Suprapubic skin (tissue), 4 donors: ENCODE data around the gene RPS3A. TPM values are rescaled to one million over a fixed set of nuclear protein-coding genes. Genes with fewer than 3 reads are reported as not detected.

ENCODE experiments used
- DNase-seq, 2 donors: peaks; one replicate each; pipeline ENCODE4 v3.0.0-alpha.2; 2019; ENCODE audit warnings: low spot score in 2 of 2
- H3K27ac ChIP-seq: fragments of 200-600 bp; sonication (generic); one replicate; pipeline ENCODE4 v1.5.1; 2019
- H3K27me3 ChIP-seq: fragments of 200-600 bp; sonication (generic); one replicate; pipeline ENCODE4 v1.5.1; 2019
- H3K36me3 ChIP-seq: fragments of 200-600 bp; sonication (generic); one replicate; pipeline ENCODE4 v1.5.1; 2019
- H3K4me1 ChIP-seq: fragments of 200-600 bp; sonication (generic); one replicate; pipeline ENCODE4 v1.5.1; 2019
- H3K4me3 ChIP-seq: fragments of 200-600 bp; sonication (generic); one replicate; pipeline ENCODE4 v1.5.1; 2019; ENCODE audit warnings: mild to moderate bottlenecking
- H3K9me3 ChIP-seq: fragments of 200-600 bp; sonication (generic); one replicate; pipeline ENCODE4 v1.5.1; 2019
- CTCF ChIP-seq, 2 donors: fragments of 200-600 bp in 1 of 2; fragments of 450-650 bp in 1 of 2; sonication (generic) in 1 of 2; IDR thresholded peaks; one replicate each; pipeline ENCODE4 v1.5.1; 2016 to 2019; ENCODE audit warnings: antibody characterized with exemption in 2 of 2, mild to moderate bottlenecking in 1 of 2, moderate library complexity in 1 of 2
- EP300 ChIP-seq: sonication (generic); formaldehyde crosslinking; IDR thresholded peaks from one replicate; pipeline ENCODE4 v1.6.1; 2017; ENCODE audit warnings: antibody characterized with exemption
- POLR2A ChIP-seq, 2 donors: fragments of 450-650 bp; IDR thresholded peaks; one replicate each; pipeline ENCODE4 v1.6.1; 2017; ENCODE audit warnings: antibody characterized with exemption in 2 of 2, mild to moderate bottlenecking in 2 of 2, moderate library complexity in 2 of 2
- POLR2AphosphoS5 ChIP-seq, 3 donors: sonication (generic); formaldehyde crosslinking; IDR thresholded peaks; one replicate each; pipeline ENCODE4 v1.6.1; 2017; ENCODE audit warnings: antibody characterized with exemption in 3 of 3
- WGBS: methylation state at CpG from one replicate; pipeline ENCODE4 v1.1.5; 2018; 5-methylcytosine and 5-hydroxymethylcytosine counted together
- total RNA-seq, 4 donors: library from RNA; depleted of rRNA; stranded (reverse); fragments of >200 nt; gene quantifications; one replicate each; pipeline ENCODE4 v1.1.0, GENCODE V29; 2016

Gene RPS3A
- total RNA-seq, 4 donors from 2014 or later = 1,929 to 3,582 (median 3,090) TPM

- Histone ChIP-seq H3K36me3 (no peaks in the 10 kb centered on the region), H3K9me3 (no peaks in the 10 kb centered on the region), H3K27ac (no peak overlapping the region), H3K27me3 (no peaks in the 10 kb centered on the region), H3K4me1 (peaks cover 6% of the 10 kb centered on the region), H3K4me3 (no peak overlapping the region)
- TF ChIP-seq EP300 (no peak), POLR2AphosphoS5 (IDR thresholded peaks at IDR 0.05) (no peak), POLR2A (IDR thresholded peaks at IDR 0.05) (no peak), CTCF (IDR thresholded peaks at IDR 0.05) (no peak)
- no peak for DNase-seq
- WGBS = 93% methylated on average over 2 of the region's 2 CpGs
Measured at GRCh38 chr4:151094290-151094751, 5.1 kb upstream of the RPS3A start.

DNA sequence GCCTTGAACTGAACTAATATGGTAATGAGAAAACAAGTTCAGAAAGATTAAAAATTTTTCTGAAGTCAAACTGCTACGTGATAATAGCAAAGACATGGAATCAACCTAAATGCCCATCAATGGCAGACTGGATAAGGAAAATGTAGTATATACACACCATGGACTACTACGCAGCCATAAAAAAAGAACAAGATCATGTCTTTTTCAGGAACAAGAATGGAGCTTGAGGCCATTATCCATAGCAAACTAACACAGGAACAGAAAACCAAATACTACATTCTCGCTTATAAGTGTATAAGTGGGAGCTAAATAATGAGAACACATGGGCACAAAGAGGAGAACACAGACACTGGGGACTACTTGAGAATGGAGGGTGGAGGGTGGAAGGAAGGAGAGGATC, 4.3 kb upstream of the RPS3A start:
- no peaks in the 10 kb centered on the region for H3K9me3 ChIP-seq
- no peaks in the 10 kb centered on the region for H3K27me3 ChIP-seq
- no peak overlapping the region for H3K27ac ChIP-seq
- DNase-seq = no peak
- 95% methylated on average over 3 of the region's 3 CpGs for WGBS
- H3K4me3 ChIP-seq = no peak overlapping the region
- H3K36me3 ChIP-seq = no peaks in the 10 kb centered on the region
- TF ChIP-seq POLR2A (IDR thresholded peaks at IDR 0.05) (no peak), POLR2AphosphoS5 (IDR thresholded peaks at IDR 0.05) (no peak), EP300 (no peak), CTCF (IDR thresholded peaks at IDR 0.05) (no peak)
- H3K4me1 ChIP-seq = peaks cover 6% of the 10 kb centered on the region

DNA sequence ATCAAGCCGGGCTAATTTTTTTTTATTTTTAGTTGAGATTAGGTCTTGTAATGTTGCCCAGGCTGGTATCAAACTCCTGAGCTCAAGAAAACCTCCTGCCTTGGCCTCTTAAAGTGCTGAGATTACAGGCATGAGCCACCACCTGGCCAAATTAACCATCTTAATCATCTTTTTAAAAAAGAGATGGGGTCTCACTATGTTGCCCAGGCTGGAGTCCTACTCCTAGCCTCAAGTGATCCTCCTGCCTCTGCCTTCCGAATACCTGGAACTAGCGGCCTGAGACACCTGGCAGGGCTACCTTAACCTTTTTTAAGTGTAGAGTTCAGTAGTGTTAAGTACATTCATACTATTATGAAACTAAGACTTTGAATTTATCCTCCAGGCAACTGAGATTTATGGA, 1.7 kb upstream of the RPS3A start:
- H3K27ac ChIP-seq = no peak overlapping the region
- no peak for DNase-seq

GRCh38 chr4:151098979-151099228, 524 bp upstream of the RPS3A start:
- no peaks in the 10 kb centered on the region for H3K27me3 ChIP-seq
- TF ChIP-seq POLR2A (IDR thresholded peaks at IDR 0.05) (no peak), EP300 (no peak), CTCF (IDR thresholded peaks at IDR 0.05) (no peak), POLR2AphosphoS5 (IDR thresholded peaks at IDR 0.05) (no peak)
- peak overlapping the region; percentile 63 for H3K4me3 ChIP-seq
- peaks cover 22% of the 10 kb centered on the region for H3K36me3 ChIP-seq
- H3K9me3 ChIP-seq = no peaks in the 10 kb centered on the region
- H3K4me1 ChIP-seq = peaks cover 28% of the 10 kb centered on the region
- H3K27ac ChIP-seq = no peak overlapping the region
- 33% methylated on average over 8 of the region's 8 CpGs for WGBS
- no peak for DNase-seq

More for the DNA sequence above, 1.7 kb upstream of the RPS3A start:
- WGBS = 92% methylated on average over 3 of the region's 3 CpGs
- Histone ChIP-seq H3K27me3 (no peaks in the 10 kb centered on the region), H3K36me3 (peaks cover 11% of the 10 kb centered on the region), H3K9me3 (no peaks in the 10 kb centered on the region), H3K4me1 (peaks cover 28% of the 10 kb centered on the region), H3K4me3 (no peak overlapping the region)
- no peak for TF ChIP-seq POLR2A (IDR thresholded peaks at IDR 0.05)
- TF ChIP-seq CTCF (IDR thresholded peaks at IDR 0.05) = no peak

DNA sequence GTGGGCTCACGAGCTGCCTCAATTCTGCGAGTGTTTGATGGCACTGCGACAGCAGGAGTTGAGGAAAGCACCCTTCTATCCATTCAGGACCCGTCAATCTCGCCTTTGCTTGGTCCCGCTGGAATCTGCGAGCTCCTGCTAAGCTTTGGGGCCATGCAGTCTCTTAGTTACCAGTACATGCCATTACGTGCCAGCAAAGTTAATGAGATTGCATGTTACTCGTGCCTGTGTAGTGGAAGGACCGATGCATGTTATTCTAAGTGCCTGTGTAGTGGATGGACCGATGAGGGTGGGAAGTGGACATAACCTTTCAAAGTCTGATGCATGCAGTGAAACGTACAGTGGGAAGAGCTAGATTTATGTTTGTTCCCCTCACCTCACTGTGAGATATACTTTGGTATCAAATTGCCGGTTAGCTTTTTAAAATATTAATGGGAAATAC, 569 bp downstream of the RPS3A start:
- H3K27ac ChIP-seq = peak overlapping the region; percentile 90
- H3K36me3 ChIP-seq = peaks cover 32% of the 10 kb centered on the region
- H3K9me3 ChIP-seq = no peaks in the 10 kb centered on the region
- no peaks in the 10 kb centered on the region for H3K27me3 ChIP-seq
- DNase-seq = no peak
- peak overlapping the region; percentile 63 for H3K4me3 ChIP-seq
- 2% methylated on average over 13 of the region's 13 CpGs for WGBS
- TF ChIP-seq CTCF (IDR thresholded peaks at IDR 0.05) = no peak
- TF ChIP-seq POLR2A (IDR thresholded peaks at IDR 0.05) = no peak
- no peak for TF ChIP-seq POLR2AphosphoS5 (IDR thresholded peaks at IDR 0.05)
- TF ChIP-seq EP300 = no peak
- peaks cover 28% of the 10 kb centered on the region for H3K4me1 ChIP-seq
